Ammon's horn (tissue), 1 donor: ENCODE results near the gene ARHGDIG.
"Not testable (repeated sequence)": the region's sequence is repeated elsewhere in the genome, so short reads cannot be mapped to it uniquely, and the experiment has no call there.

ENCODE experiments used
- DNase-seq: peaks from one replicate; pipeline ENCODE4 v3.0.0-alpha.2; 2016; ENCODE audit warnings: low spot score

Gene ARHGDIG

GRCh38 chr16:330741-331140 is 50.4 kb downstream of the ARHGDIG start:
- DNase-seq, result no peak

GRCh38 chr16:331181-331814 is 50.9 kb downstream of the ARHGDIG start:
- not testable (repeated sequence) for DNase-seq
